Upper lobe of left lung (tissue), 6 donors: ENCODE results near the gene ZNF438. TPM values are rescaled to one million over a fixed set of nuclear protein-coding genes. Genes with fewer than 3 reads are reported as not detected.
"Not testable (repeated sequence)": the region's sequence is repeated elsewhere in the genome, so short reads cannot be mapped to it uniquely, and the experiment has no call there.

Experiments
- ATAC-seq, 2 donors: fragments of 200-7000 bp; cut with Tn5 transposase; one replicate each; pipeline ENCODE4 v1.9.1; 2022; ENCODE audit warnings: mild to moderate bottlenecking in 2 of 2, moderate library complexity in 2 of 2; ENCODE audit not compliant: low FRiP score in 2 of 2
- DNase-seq, 2 donors: peaks; one replicate each; pipeline ENCODE4 v3.0.0-alpha.2; 2019 to 2020
- H3K27ac ChIP-seq, 4 donors: fragments of 200-600 bp; sonication (generic); one replicate each; pipeline ENCODE4 v1.5.1; 2016 to 2019
- H3K27me3 ChIP-seq, 4 donors: fragments of 200-600 bp; sonication (generic); one replicate each; pipeline ENCODE4 v1.5.1; 2017 to 2019
- H3K36me3 ChIP-seq, 4 donors: fragments of 200-600 bp; sonication (generic); one replicate each; pipeline ENCODE4 v1.5.1; 2016 to 2019
- H3K4me1 ChIP-seq, 4 donors: fragments of 200-600 bp; sonication (generic); one replicate each; pipeline ENCODE4 v1.5.1; 2018 to 2019
- H3K4me3 ChIP-seq, 4 donors: fragments of 200-600 bp; sonication (generic); one replicate each; pipeline ENCODE4 v1.5.1; 2017 to 2019; ENCODE audit warnings: mild to moderate bottlenecking in 2 of 4, moderate library complexity in 1 of 4
- H3K9me3 ChIP-seq, 4 donors: fragments of 200-600 bp; sonication (generic); one replicate each; pipeline ENCODE4 v1.5.1; 2018 to 2019
- CTCF ChIP-seq, 6 experiments: fragments of 450-650 bp in 4 of 6; fragments of 200-600 bp in 2 of 6; sonication (generic) in 2 of 6; IDR thresholded peaks; one replicate each; pipeline ENCODE4 v1.5.1; 2016 to 2019; ENCODE audit warnings: antibody characterized with exemption in 6 of 6
- EP300 ChIP-seq, 4 donors: sonication (generic); formaldehyde crosslinking; IDR thresholded peaks; one replicate each; pipeline ENCODE4 v1.5.1; 2017; ENCODE audit warnings: antibody characterized with exemption in 4 of 4, control low read depth in 2 of 4
- POLR2A ChIP-seq, 4 donors: fragments of 450-650 bp; IDR thresholded peaks; one replicate each; pipeline ENCODE4 v1.5.1; 2016 to 2017; ENCODE audit warnings: antibody characterized with exemption in 4 of 4, mild to moderate bottlenecking in 2 of 4
- POLR2AphosphoS5 ChIP-seq, 2 donors: sonication (generic); formaldehyde crosslinking; IDR thresholded peaks; one replicate each; pipeline ENCODE4 v1.5.1; 2017; ENCODE audit warnings: antibody characterized with exemption in 2 of 2
- WGBS, 2 donors: methylation state at CpG; one replicate each; pipeline ENCODE4 v1.1.5; 2017 to 2018; 5-methylcytosine and 5-hydroxymethylcytosine counted together
- total RNA-seq, 6 donors: library from RNA; depleted of rRNA in 4 of 6; stranded (reverse); fragments of >200 nt in 4 of 6; gene quantifications; one replicate each; pipeline versions ENCODE4 v1.1.0 to v1.2.1, GENCODE V29; 2016 to 2021
- donor health status: DM: no; HTN: no; CAD: no; lungs with moderate emphysema.
- donor health status: DM: no; HTN: yes; CAD: no; lungs with severe emphysema.

The ZNF438 gene
- total RNA-seq, 6 donors from 2014 or later: 10.5 to 25.1 (median 13.7) TPM

- no peak overlapping the region for H3K4me3 ChIP-seq
- H3K9me3 ChIP-seq: no peaks in the 10 kb centered on the region
- H3K27me3 ChIP-seq: no peaks in the 10 kb centered on the region
- H3K4me1 ChIP-seq: peaks cover 3 to 13% (median 8%) of the 10 kb centered on the region in 4 donors
- ATAC-seq (no peak), DNase-seq (no peak)
- TF ChIP-seq CTCF (IDR thresholded peaks at IDR 0.05) (no peak), EP300 (IDR thresholded peaks at IDR 0.05) (no peak), POLR2A (IDR thresholded peaks at IDR 0.05) (no peak), POLR2AphosphoS5 (IDR thresholded peaks at IDR 0.05) (no peak)
- no peaks in the 10 kb centered on the region for H3K36me3 ChIP-seq
- no peak overlapping the region for H3K27ac ChIP-seq
- 87 to 89% methylated on average over 4 of the region's 4 CpGs for WGBS, 2 donors
Observed at GRCh38 chr10:30962522-30962921, 69.1 kb downstream of the ZNF438 start.

- H3K27ac ChIP-seq: no peak overlapping the region
- H3K4me3 ChIP-seq: no peak overlapping the region
- DNase-seq (no peak), ATAC-seq (no peak)
- no peaks in the 10 kb centered on the region for H3K27me3 ChIP-seq
- H3K36me3 ChIP-seq: no peaks in the 10 kb centered on the region
- peaks cover 0 to under 1% (median under 1%) of the 10 kb centered on the region in 4 donors for H3K9me3 ChIP-seq
- H3K4me1 ChIP-seq: peaks cover 3 to 13% (median 8%) of the 10 kb centered on the region in 4 donors
- no peak for TF ChIP-seq POLR2AphosphoS5 (IDR thresholded peaks at IDR 0.05)
- TF ChIP-seq EP300 (IDR thresholded peaks at IDR 0.05): no peak
- TF ChIP-seq POLR2A (IDR thresholded peaks at IDR 0.05): no peak
- no peak for TF ChIP-seq CTCF (IDR thresholded peaks at IDR 0.05)
Observed at GRCh38 chr10:30959836-30960210, 71.8 kb downstream of the ZNF438 start.

GRCh38 chr10:30949218-30949617 is 82.4 kb downstream of the ZNF438 start:
- H3K4me3 ChIP-seq, H3K27me3 ChIP-seq, ATAC-seq, H3K4me1 ChIP-seq, H3K27ac ChIP-seq, DNase-seq, H3K36me3 ChIP-seq, H3K9me3 ChIP-seq: not testable (repeated sequence)
- WGBS, 2 donors: 89 to 98% methylated on average over 4 of the region's 4 CpGs

GRCh38 chr10:30944005-30944404 is 87.7 kb downstream of the ZNF438 start:
- Histone ChIP-seq H3K36me3 (no peaks in the 10 kb centered on the region), H3K27me3 (no peaks in the 10 kb centered on the region), H3K27ac (no peak overlapping the region), H3K4me3 (no peak overlapping the region), H3K9me3 (no peaks in the 10 kb centered on the region), H3K4me1 (peaks cover 0 to 3% (median 0%) of the 10 kb centered on the region in 4 donors)
- DNase-seq (no peak), ATAC-seq (no peak)
- no peak for TF ChIP-seq EP300 (IDR thresholded peaks at IDR 0.05)
- no peak for TF ChIP-seq POLR2A (IDR thresholded peaks at IDR 0.05)
- no peak for TF ChIP-seq CTCF (IDR thresholded peaks at IDR 0.05)
- TF ChIP-seq POLR2AphosphoS5 (IDR thresholded peaks at IDR 0.05): no peak
- WGBS, 2 donors: 88 to 89% methylated on average over 4 of the region's 4 CpGs

GRCh38 chr10:30943451-30943850 is 88.2 kb downstream of the ZNF438 start:
- no peaks in the 10 kb centered on the region for H3K36me3 ChIP-seq
- H3K27me3 ChIP-seq: no peaks in the 10 kb centered on the region
- ATAC-seq (no peak), DNase-seq (no peak)
- H3K27ac ChIP-seq: no peak overlapping the region
- peaks cover 0 to 3% (median 0%) of the 10 kb centered on the region in 4 donors for H3K4me1 ChIP-seq
- no peak overlapping the region for H3K4me3 ChIP-seq
- no peak for TF ChIP-seq CTCF (IDR thresholded peaks at IDR 0.05)
- TF ChIP-seq EP300 (IDR thresholded peaks at IDR 0.05): no peak
- TF ChIP-seq POLR2AphosphoS5 (IDR thresholded peaks at IDR 0.05): no peak
- TF ChIP-seq POLR2A (IDR thresholded peaks at IDR 0.05): no peak
- no peaks in the 10 kb centered on the region for H3K9me3 ChIP-seq
